Activated naive CD4-positive, alpha-beta T cell treated with anti-CD3 and anti-CD28 coated beads for 36 hours (primary cell): Measurements from ENCODE around the gene DET1. TPM values are rescaled to one million over a fixed set of nuclear protein-coding genes. Genes with fewer than 3 reads are reported as not detected.
"Not testable (repeated sequence)": the region's sequence is repeated elsewhere in the genome, so short reads cannot be mapped to it uniquely, and the experiment has no call there.

Source experiments
- CTCF ChIA-PET: fragments of 350-600 bp; sonication (Branson Sonifier 250); formaldehyde crosslinking; loops from one replicate; lab custom pipeline; 2021; ENCODE audit warnings: antibody characterized with exemption; lab: Charles Lee
- DNase-seq: peaks from one replicate; pipeline ENCODE4 v3.0.0-alpha.2; 2020
- H3K27ac Mint-ChIP-seq: one replicate; pipeline ENCODE4 v1.8.0; 2021; ENCODE audit warnings: mild to moderate bottlenecking, mixed read lengths
- H3K27me3 Mint-ChIP-seq: one replicate; pipeline ENCODE4 v1.8.0; 2021; ENCODE audit warnings: low read depth, mixed read lengths
- H3K36me3 Mint-ChIP-seq: one replicate; pipeline ENCODE4 v1.8.0; 2021; ENCODE audit warnings: low read depth, mixed read lengths
- H3K4me1 Mint-ChIP-seq: one replicate; pipeline ENCODE4 v1.8.0; 2021; ENCODE audit warnings: low read depth, mixed read lengths
- H3K4me3 Mint-ChIP-seq: one replicate; pipeline ENCODE4 v1.8.0; 2021; ENCODE audit warnings: mild to moderate bottlenecking, moderate library complexity, mixed read lengths
- H3K9me3 Mint-ChIP-seq: one replicate; pipeline ENCODE4 v1.8.0; 2021; ENCODE audit warnings: mixed read lengths
- intact Hi-C: fragments of 100-400 bp; cut with micrococcal nuclease; formaldehyde crosslinking; loops from one replicate; pipeline ENCODE4 v1.15.1; 2023
- total RNA-seq, 2 experiments: library from RNA; stranded (reverse); gene quantifications; one replicate each; pipeline ENCODE4 v1.2.3, GENCODE V29; 2021

Gene DET1
- total RNA-seq, 2 experiments from 2014 or later: 2.0 to 2.9 TPM

GRCh38 chr15:88469321-88469720 lies 77.2 kb downstream of the DET1 start:
- Mint-ChIP-seq H3K27ac (no peak overlapping the region), H3K36me3 (peaks cover 16% of the 10 kb centered on the region), H3K4me3 (no peak overlapping the region), H3K9me3 (no peaks in the 10 kb centered on the region), H3K27me3 (no peaks in the 10 kb centered on the region), H3K4me1 (peaks cover 30% of the 10 kb centered on the region)
- no peak for DNase-seq
- CTCF ChIA-PET: interaction anchor here (0.6 to 1.2 kb wide), 3 partner anchors 15 to 423 kb away, joined by 3 to 6 read pairs (median 5); no protein-coding TSS in a partner anchor
- intact Hi-C loops: loop anchor here (5.0 kb wide), 3 partner anchors 212 to 428 kb away; partner anchors contain the start of genes HAPLN3 and NTRK3

DNA sequence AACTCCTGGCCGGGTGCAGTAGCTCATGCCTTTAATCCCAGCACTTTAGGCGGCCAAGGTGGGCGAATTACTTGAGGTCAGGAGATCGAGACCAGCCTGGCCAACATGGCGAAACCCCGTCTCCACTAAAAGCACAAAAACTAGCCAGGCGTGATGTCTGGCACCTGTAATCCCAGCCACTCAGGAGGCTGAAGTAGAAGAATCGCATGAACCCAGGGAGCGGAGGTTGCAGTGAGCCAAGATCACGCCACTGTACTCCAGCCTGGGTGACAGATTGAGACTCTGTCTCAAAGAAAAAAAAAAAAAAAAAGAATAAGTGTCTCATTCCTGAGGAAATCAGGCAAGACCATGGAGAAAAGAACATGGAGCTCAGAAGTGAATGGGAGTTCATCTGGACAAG lies 77.8 kb downstream of the DET1 start:
- CTCF ChIA-PET: interaction anchor here (0.6 to 1.2 kb wide), 4 partner anchors 14 to 423 kb away, joined by 3 to 6 read pairs (median 5); no protein-coding TSS in a partner anchor
- peaks cover 21% of the 10 kb centered on the region for H3K36me3 Mint-ChIP-seq
- not testable (repeated sequence) for H3K27me3 Mint-ChIP-seq, H3K27ac Mint-ChIP-seq, DNase-seq, H3K9me3 Mint-ChIP-seq
- intact Hi-C loops: loop anchor here (5.0 kb wide), 3 partner anchors 211 to 429 kb away; partner anchors contain the start of genes HAPLN3 and NTRK3
- H3K4me3 Mint-ChIP-seq: peak overlapping the region; percentile 91
- H3K4me1 Mint-ChIP-seq: peaks cover 34% of the 10 kb centered on the region

DNA sequence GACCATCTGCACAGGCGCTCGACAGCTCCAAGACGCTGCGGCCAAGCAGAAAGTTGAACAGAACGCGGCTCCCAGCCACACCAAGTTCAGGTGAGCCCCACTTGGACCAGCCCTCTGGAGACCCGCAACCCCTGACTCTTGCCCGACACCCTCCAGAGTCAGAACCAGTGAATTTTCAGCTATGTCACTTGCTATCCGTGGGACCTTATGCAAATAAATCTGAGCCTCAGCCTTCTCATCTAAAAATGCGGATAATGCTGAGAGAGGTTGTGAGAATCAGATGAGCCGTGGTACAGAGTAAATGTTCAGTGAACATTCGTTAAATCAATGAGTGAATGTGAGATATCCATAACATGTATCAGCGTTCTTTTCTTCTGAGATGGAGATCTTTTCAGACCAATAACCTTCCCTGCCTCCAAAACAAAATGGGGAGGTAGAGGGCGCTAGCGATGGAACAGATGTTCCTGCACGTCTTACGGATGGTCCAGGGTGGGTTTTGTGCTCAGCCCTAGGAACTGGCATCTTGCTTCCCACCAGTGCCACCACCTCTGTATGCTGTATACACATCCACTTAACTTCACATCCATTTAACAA lies 78.4 kb downstream of the DET1 start:
- Mint-ChIP-seq H3K4me3 (peak overlapping the region; percentile 91), H3K36me3 (peaks cover 27% of the 10 kb centered on the region), H3K4me1 (peaks cover 34% of the 10 kb centered on the region), H3K9me3 (no peaks in the 10 kb centered on the region), H3K27me3 (no peaks in the 10 kb centered on the region), H3K27ac (peak overlapping the region; percentile 98)
- CTCF ChIA-PET: interaction anchor here (0.6 to 1.4 kb wide), 4 partner anchors 156 to 197 kb away, joined by 3 read pairs; no protein-coding TSS in a partner anchor
- intact Hi-C loops: loop anchor here (1.0 to 5.0 kb wide), 7 partner anchors 78 to 429 kb away; partner anchors contain the start of genes AEN, DET1, HAPLN3 and NTRK3
- peak; percentile 51 for DNase-seq

DNA sequence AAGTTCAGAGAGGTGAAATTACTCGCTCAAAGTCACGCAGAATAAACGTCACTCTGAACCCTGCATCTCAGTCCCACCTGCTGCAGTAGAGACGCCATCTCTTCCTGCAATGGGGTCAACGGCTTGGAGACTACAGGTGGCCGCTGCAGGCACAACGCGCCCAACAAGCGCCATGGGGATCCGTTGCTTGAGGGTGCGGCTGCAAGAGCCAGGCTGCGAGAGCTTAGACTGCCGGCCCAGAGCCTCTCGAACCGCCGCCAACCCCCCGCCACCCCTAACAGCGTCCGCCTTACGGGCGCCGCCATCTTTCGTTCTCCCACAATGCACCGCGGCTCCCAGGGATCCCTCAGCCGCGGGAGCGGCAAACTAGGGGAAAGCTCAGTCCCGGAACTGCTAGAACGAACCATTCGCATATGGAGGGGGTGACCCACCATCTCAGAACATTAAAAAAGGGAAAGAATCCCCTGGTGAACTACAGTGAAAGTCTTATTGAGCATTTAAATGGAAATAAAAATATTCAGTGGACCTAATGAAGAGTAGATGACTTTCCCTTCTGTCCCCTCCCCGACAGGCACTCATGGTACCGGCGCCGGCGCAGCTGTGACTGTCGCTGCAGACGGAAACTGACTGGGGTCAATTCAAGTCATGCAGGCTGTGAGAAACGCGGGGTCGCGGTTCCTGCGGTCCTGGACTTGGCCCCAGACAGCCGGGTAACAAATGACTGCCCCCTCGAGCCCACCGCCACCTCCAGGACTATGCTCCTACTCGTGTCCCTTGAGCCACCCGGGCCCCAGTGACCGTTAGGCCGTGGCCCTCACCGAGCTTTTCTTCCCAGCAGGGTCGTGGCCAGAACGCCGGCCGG lies 79.2 kb downstream of the DET1 start, which contains the start of the genes MRPL46 and MRPS11:
TSS of gene MRPL46 (minus strand) at position 316 of the 862 bp plus-strand sequence. CDS start at position 305, 11 bp downstream.
TSS of gene MRPS11 (plus strand) at position 636 of the 862 bp plus-strand sequence. CDS start at position 646, 10 bp downstream.
- peak; percentile 93 for DNase-seq
- peak within 1 kb of the TSS; percentile 91 for H3K4me3 Mint-ChIP-seq
- H3K9me3 Mint-ChIP-seq: no peaks in the 10 kb centered on the region
- H3K36me3 Mint-ChIP-seq: peaks cover 28% of the 10 kb centered on the region
- no peaks in the 10 kb centered on the region for H3K27me3 Mint-ChIP-seq
- peaks cover 32% of the 10 kb centered on the region for H3K4me1 Mint-ChIP-seq
- peak within 1 kb of the TSS; percentile 98 for H3K27ac Mint-ChIP-seq
- CTCF ChIA-PET: interaction anchor here (0.6 to 1.6 kb wide), 5 partner anchors 12 to 197 kb away, joined by 3 to 4 read pairs (median 3); no protein-coding TSS in a partner anchor
- intact Hi-C loops: loop anchor here (1.0 to 5.0 kb wide), 7 partner anchors 79 to 430 kb away; partner anchors contain the start of genes AEN, DET1, HAPLN3 and NTRK3

DNA sequence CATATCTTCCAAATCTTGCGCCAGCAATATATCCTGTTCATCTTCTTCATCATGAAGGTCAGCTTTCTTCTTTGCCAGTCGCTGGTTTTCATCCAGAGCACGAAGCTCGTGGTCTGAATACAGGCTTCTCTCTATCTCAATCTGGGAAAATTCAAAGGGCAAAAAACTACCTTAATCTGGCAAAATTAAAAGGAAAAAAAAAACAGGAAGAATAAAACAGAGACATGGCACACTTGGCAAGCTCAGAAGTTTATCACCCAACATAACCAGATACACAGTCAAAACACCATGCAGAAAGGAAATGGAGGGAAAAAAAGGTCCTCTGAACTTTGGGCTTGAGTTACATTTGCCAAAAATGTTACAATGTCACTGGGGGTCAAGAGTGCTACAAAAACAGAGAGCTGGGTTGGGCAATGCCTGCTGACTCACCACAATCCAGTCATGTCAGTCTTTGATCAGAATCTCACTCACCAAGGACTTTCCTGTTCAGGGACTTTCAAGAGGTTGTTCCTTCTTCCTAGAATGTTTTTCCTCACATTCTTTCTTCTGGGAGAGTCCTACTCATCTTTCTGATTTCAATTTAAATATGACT lies 80.8 kb downstream of the DET1 start:
- DNase-seq: peak; percentile 45
- Mint-ChIP-seq H3K9me3 (no peaks in the 10 kb centered on the region), H3K27me3 (no peaks in the 10 kb centered on the region), H3K4me1 (peaks cover 25% of the 10 kb centered on the region), H3K27ac (peak overlapping the region; percentile 77), H3K36me3 (peaks cover 32% of the 10 kb centered on the region), H3K4me3 (peak overlapping the region; percentile 91)
- intact Hi-C loops: loop anchor here (5.0 kb wide), 3 partner anchors 208 to 432 kb away; partner anchors contain the start of genes HAPLN3 and NTRK3
- CTCF ChIA-PET: interaction anchor here (0.8 to 1.6 kb wide), 3 partner anchors 10 to 221 kb away, joined by 4 to 6 read pairs (median 4); no protein-coding TSS in a partner anchor

- H3K27me3 Mint-ChIP-seq: no peaks in the 10 kb centered on the region
- peak overlapping the region; percentile 26 for H3K27ac Mint-ChIP-seq
- intact Hi-C loops: no loop called here
- no peak for DNase-seq
- peaks cover 37% of the 10 kb centered on the region for H3K36me3 Mint-ChIP-seq
- H3K4me1 Mint-ChIP-seq: peaks cover 25% of the 10 kb centered on the region
- H3K4me3 Mint-ChIP-seq: no peak overlapping the region
- H3K9me3 Mint-ChIP-seq: no peaks in the 10 kb centered on the region
- CTCF ChIA-PET: interaction anchor here (1.6 to 2.0 kb wide), 2 partner anchors 9 to 13 kb away, joined by 5 to 8 read pairs; no protein-coding TSS in a partner anchor
Observed at GRCh38 chr15:88463870-88464532, 82.5 kb downstream of the DET1 start.

Other genes starting within 250 kb of the DET1 start
- 10 to 100 TPM; 29.1 to 29.2 TPM for gene MRPL46, start 79.3 kb downstream of the DET1 start, total RNA-seq
- 10 to 100 TPM; 50.3 to 57.1 TPM for gene MRPS11, start 79.0 kb downstream of the DET1 start, total RNA-seq
- gene AEN, start 74.7 kb upstream of the DET1 start, total RNA-seq: 10 to 100 TPM; 85.2 to 87.2 TPM
- 10 to 100 TPM; 51.2 to 56.5 TPM for gene ISG20, start 92.3 kb upstream of the DET1 start, total RNA-seq